HepG2 (cell line): Measurements from ENCODE around the gene NCOA7.

ENCODE experiments used
- CBX5 ChIP-seq: sonication (generic); formaldehyde crosslinking; IDR thresholded peaks from 2 replicates; pipeline ENCODE4 v1.4.0; 2020; ENCODE audit warnings: missing genetic modification reagents, borderline replicate concordance
- CC2D1A ChIP-seq: sonication (generic); formaldehyde crosslinking; IDR thresholded peaks from 2 replicates; pipeline ENCODE4 v1.8.1; 2023; ENCODE audit warnings: mild to moderate bottlenecking, missing genetic modification reagents
- JDP2 ChIP-seq: sonication (generic); formaldehyde crosslinking; IDR thresholded peaks from 2 replicates; pipeline ENCODE4 v1.8.1; 2022; ENCODE audit warnings: missing genetic modification reagents, borderline replicate concordance
- POLR2A ChIP-seq, 2 experiments: IDR thresholded peaks; 2 replicates each; pipeline ENCODE4 v1.6.1; 2011; ENCODE audit warnings: low read depth in 2 of 2, low read length in 2 of 2, mild to moderate bottlenecking in 1 of 2, moderate library complexity in 1 of 2; ENCODE audit not compliant: insufficient read depth in 1 of 2
- SIN3A ChIP-seq: IDR thresholded peaks from 2 replicates; pipeline ENCODE4 v1.6.1; 2011; ENCODE audit warnings: low read depth, mild to moderate bottlenecking, control low read depth, low read length, borderline replicate concordance
- SOX5 ChIP-seq: IDR thresholded peaks from 2 replicates; pipeline ENCODE4 v1.6.1; 2016; ENCODE audit warnings: borderline replicate concordance
- ZNF407 ChIP-seq: sonication (generic); formaldehyde crosslinking; IDR thresholded peaks from one replicate; pipeline ENCODE4 v1.5.1; 2020; ENCODE audit warnings: mild to moderate bottlenecking, missing genetic modification reagents; ENCODE audit errors: not compliant biosample characterization
- ZNF639 ChIP-seq: conservative IDR thresholded peaks from 2 replicates; pipeline ENCODE4 v1.6.1; 2018; ENCODE audit warnings: missing genetic modification reagents
- ZNF678 ChIP-seq: sonication (generic); formaldehyde crosslinking; IDR thresholded peaks from 2 replicates; pipeline ENCODE4 v1.4.0; 2020; ENCODE audit warnings: mild to moderate bottlenecking, missing genetic modification reagents

- TF ChIP-seq ZNF639 (CRISPR knock-in tag): no peak
- no peak for TF ChIP-seq SIN3A
- TF ChIP-seq ZNF407 (CRISPR knock-in tag): no peak
- no peak for TF ChIP-seq POLR2A (IDR thresholded peaks at IDR 0.05; ENCODE audit: insufficient read depth in 1 of 2, low read depth in 2 of 2, low read length in 2 of 2)
- TF ChIP-seq CBX5 (CRISPR knock-in tag): no peak
- TF ChIP-seq ZNF678 (CRISPR knock-in tag): no peak
- no peak for TF ChIP-seq JDP2 (CRISPR knock-in tag)
- no peak for TF ChIP-seq SOX5
- no peak for TF ChIP-seq CC2D1A (CRISPR knock-in tag)
Measured at GRCh38 chr6:125753218-125753936, 37.4 kb upstream of the NCOA7 start.
